SK-N-SH treated with all-trans-retinoic acid at 6 μM for 48 hours (cell line): ENCODE results near the gene COL12A1.

Source experiments
- CREB5 ChIP-seq: fragments of 250-450 bp; sonication (Bioruptor Pico); IDR thresholded peaks from 2 replicates; pipeline ENCODE4 v1.5.1; 2020; ENCODE audit warnings: low read depth, mild to moderate bottlenecking, moderate library complexity
- CSDC2 ChIP-seq: fragments of 250-450 bp; sonication (Bioruptor Pico); IDR thresholded peaks from 2 replicates; pipeline ENCODE4 v1.5.0; 2020; ENCODE audit warnings: mild to moderate bottlenecking, moderate library complexity
- OSR1 ChIP-seq: fragments of 250-450 bp; sonication (Bioruptor Pico); IDR thresholded peaks from 2 replicates; pipeline ENCODE4 v1.8.0; 2022; ENCODE audit warnings: moderate library complexity, mild to moderate bottlenecking, inconsistent platforms
- PPARA ChIP-seq: fragments of 250-450 bp; sonication (Bioruptor Pico); IDR thresholded peaks from 2 replicates; pipeline ENCODE4 v1.5.0; 2020; ENCODE audit warnings: mild to moderate bottlenecking, borderline replicate concordance
- SNAI2 ChIP-seq: fragments of 250-450 bp; sonication (Bioruptor Pico); IDR thresholded peaks from 2 replicates; pipeline ENCODE4 v1.5.0; 2020; ENCODE audit warnings: mild to moderate bottlenecking, moderate library complexity
- TCF4 ChIP-seq: fragments of 250-450 bp; sonication (Bioruptor Pico); IDR thresholded peaks from 2 replicates; pipeline ENCODE4 v1.8.0; 2021; ENCODE audit warnings: mild to moderate bottlenecking, moderate library complexity, borderline replicate concordance
- TOX ChIP-seq: fragments of 250-450 bp; sonication (Bioruptor Pico); IDR thresholded peaks from 2 replicates; pipeline ENCODE4 v1.8.0; 2021; ENCODE audit warnings: mild to moderate bottlenecking, moderate library complexity, borderline replicate concordance
- ZFP3 ChIP-seq: fragments of 250-450 bp; sonication (Bioruptor Pico); IDR thresholded peaks from 2 replicates; pipeline ENCODE4 v1.5.0; 2020; ENCODE audit warnings: mild to moderate bottlenecking, moderate library complexity
- ZFP30 ChIP-seq: fragments of 450-650 bp; formaldehyde crosslinking; IDR thresholded peaks from 2 replicates; pipeline ENCODE4 v1.5.0; 2022; ENCODE audit warnings: mild to moderate bottlenecking, moderate library complexity
- ZNF8 ChIP-seq: fragments of 450-650 bp; formaldehyde crosslinking; IDR thresholded peaks from 2 replicates; pipeline ENCODE4 v1.5.0; 2020; ENCODE audit warnings: mild to moderate bottlenecking, moderate library complexity

GRCh38 chr6:75210885-75211739, 5.3 kb upstream of the COL12A1 start:
- TF ChIP-seq CREB5 (no peak), TOX (CRISPR knock-in tag) (no peak), ZFP3 (CRISPR knock-in tag) (no peak), PPARA (CRISPR knock-in tag) (no peak), ZFP30 (CRISPR knock-in tag) (no peak), OSR1 (CRISPR knock-in tag) (no peak), TCF4 (no peak), CSDC2 (CRISPR knock-in tag) (no peak), ZNF8 (CRISPR knock-in tag) (no peak), SNAI2 (no peak)
